ENCODE results near the gene ZGPAT. TPM values are rescaled to one million over a fixed set of nuclear protein-coding genes. Genes with fewer than 3 reads are reported as not detected.

Gene ZGPAT
- total and polyA plus RNA-seq, 10 of the 15 experiments (the other 5 are each of a cell fraction or from before 2014, with no cell fraction given), result 0.58 to 52.9 (median 18.0) TPM

GRCh38 chr20:63690003-63690897, 17.6 kb upstream of the ZGPAT start:
- no TSS peak for BruUV-seq (replicated peaks)
- DNase-seq (ENCODE audit: low read depth, low spot score) (no peak), FAIRE-seq (no peak), ATAC-seq (no peak)
- Histone ChIP-seq H3K27me3 (replicated peaks in 1 of 2; ENCODE audit: control insufficient read depth in 2 of 2, insufficient read depth in 2 of 2, low read length in 1 of 2) (no peaks in the 10 kb centered on the region), H3K36me3 (ENCODE audit: control insufficient read depth in 2 of 2, insufficient read depth in 2 of 2, low read length in 1 of 2) (no peaks in the 10 kb centered on the region), H3K4me1 (ENCODE audit: control insufficient read depth, insufficient read depth, low read length) (no peaks in the 10 kb centered on the region), H3K4me3 (no peak overlapping the region), H3K9ac (ENCODE audit: control insufficient read depth, insufficient read depth, low read length) (no peak overlapping the region), H3K27ac (ENCODE audit: control insufficient read depth, insufficient read depth) (no peak overlapping the region), H3K4me2 (ENCODE audit: control insufficient read depth, insufficient read depth) (no peak overlapping the region), H2AFZ (ENCODE audit: control insufficient read depth, low read depth, low read length) (no peak overlapping the region), H4K20me1 (ENCODE audit: control insufficient read depth, insufficient read depth) (no peaks in the 10 kb centered on the region), H3K9me3 (replicated peaks; ENCODE audit: control insufficient read depth, insufficient read depth, low read length) (no peaks in the 10 kb centered on the region), H3K79me2 (ENCODE audit: control insufficient read depth, insufficient read depth, low read length) (no peaks in the 10 kb centered on the region)
- ChIA-PET SMC1A (ENCODE audit: uncharacterized antibody, unreplicated experiment) (no interaction called here), RAD21 (ENCODE audit: unreplicated experiment) (no interaction called here), POLR2A (no interaction called here), CTCF (no interaction called here)
- TF ChIP-seq MTA3 (IDR thresholded peaks at IDR 0.05; ENCODE audit: borderline replicate concordance, low read length) (no peak), POLR2A (IDR thresholded peaks at IDR 0.05; ENCODE audit: low read depth, low read length) (peak; percentile 1; the same call in 1 of the 2 replicates)
- in situ Hi-C loops (cut with MboI) (no loop called here), intact Hi-C loops (cut with micrococcal nuclease; ENCODE audit: unreplicated experiment) (no loop called here)
- WGBS (ENCODE audit: insufficient coverage, insufficient replicate concordance, low lambda C conversion rate, missing lambda C conversion rate), result 84% methylated on average over 25 of the region's 40 CpGs

- ChIA-PET CTCF (no interaction called here), POLR2A (no interaction called here), RAD21 (ENCODE audit: unreplicated experiment) (no interaction called here), SMC1A (ENCODE audit: uncharacterized antibody, unreplicated experiment) (no interaction called here)
- DNase-seq (ENCODE audit: low read depth, low spot score), result no peak
- Histone ChIP-seq H3K4me2 (ENCODE audit: control insufficient read depth, insufficient read depth) (no peak overlapping the region), H3K27me3 (replicated peaks in 1 of 2; ENCODE audit: control insufficient read depth in 2 of 2, insufficient read depth in 2 of 2, low read length in 1 of 2) (no peaks in the 10 kb centered on the region), H4K20me1 (ENCODE audit: control insufficient read depth, insufficient read depth) (no peaks in the 10 kb centered on the region), H3K9me3 (replicated peaks; ENCODE audit: control insufficient read depth, insufficient read depth, low read length) (no peaks in the 10 kb centered on the region), H3K4me1 (ENCODE audit: control insufficient read depth, insufficient read depth, low read length) (no peaks in the 10 kb centered on the region; the same call in 1 of the 2 replicates), H3K36me3 (ENCODE audit: control insufficient read depth in 2 of 2, insufficient read depth in 2 of 2, low read length in 1 of 2) (no peaks in the 10 kb centered on the region), H2AFZ (ENCODE audit: control insufficient read depth, low read depth, low read length) (no peak overlapping the region), H3K79me2 (ENCODE audit: control insufficient read depth, insufficient read depth, low read length) (no peaks in the 10 kb centered on the region), H3K9ac (ENCODE audit: control insufficient read depth, insufficient read depth, low read length) (no peak overlapping the region), H3K4me3 (no peak overlapping the region), H3K27ac (ENCODE audit: control insufficient read depth, insufficient read depth) (no peak overlapping the region)
- TF ChIP-seq SMAD5 (IDR thresholded peaks at IDR 0.05; ENCODE audit: low read depth) (no peak), TAF1 (IDR thresholded peaks at IDR 0.05; ENCODE audit: borderline replicate concordance, low read depth, low read length) (no peak), ZNF24 (IDR thresholded peaks at IDR 0.05) (no peak), PKNOX1 (IDR thresholded peaks at IDR 0.05) (no peak), POLR2A (IDR thresholded peaks at IDR 0.05; ENCODE audit: low read depth, low read length) (peak; percentile 50; the same call in 1 of the 2 replicates)
- FAIRE-seq, result no peak
- intact Hi-C loops (cut with micrococcal nuclease; ENCODE audit: unreplicated experiment), result no loop called here
- in situ Hi-C loops (cut with MboI), result no loop called here
- ATAC-seq, result peak; percentile 60
- no TSS peak for BruUV-seq (replicated peaks)
- 67% methylated on average over 24 of the region's 24 CpGs for WGBS (ENCODE audit: insufficient coverage, insufficient replicate concordance, low lambda C conversion rate, missing lambda C conversion rate)
These were observed 16.7 kb upstream of the ZGPAT start for GRCh38 chr20:63690898-63691710.

All from GM12878 (cell line).